H9 (cell line): Measurements from ENCODE around the gene FBXO24. TPM values are rescaled to one million over a fixed set of nuclear protein-coding genes. Genes with fewer than 3 reads are reported as not detected.

ENCODE experiments used
- DNase-seq: peaks from one replicate; pipeline ENCODE4 v3.0.0-alpha.2; 2017
- H2AFZ ChIP-seq: one replicate; pipeline ENCODE4 v1.6.1; 2013; ENCODE audit warnings: mild to moderate bottlenecking, low read length, control low read depth, moderate library complexity
- H2AK5ac ChIP-seq: 2 replicates; pipeline ENCODE4 v1.6.1; 2013; ENCODE audit warnings: low read length, control low read depth, mixed read lengths; ENCODE audit not compliant: insufficient read length
- H2BK120ac ChIP-seq: one replicate; pipeline ENCODE4 v1.6.1; 2013; ENCODE audit warnings: low read depth, mild to moderate bottlenecking, low read length, control low read depth, inconsistent platforms; ENCODE audit not compliant: poor library complexity, severe bottlenecking
- H2BK12ac ChIP-seq: 2 replicates; pipeline ENCODE4 v1.6.1; 2013; ENCODE audit warnings: low read length, control low read depth, mixed read lengths, low read depth; ENCODE audit not compliant: insufficient read length
- H2BK15ac ChIP-seq: 2 replicates; pipeline ENCODE4 v1.6.1; 2013; ENCODE audit warnings: low read depth, low read length, control low read depth
- H2BK20ac ChIP-seq: one replicate; pipeline ENCODE4 v1.6.1; 2013; ENCODE audit warnings: low read depth, mild to moderate bottlenecking, low read length, control low read depth, inconsistent platforms; ENCODE audit not compliant: poor library complexity, severe bottlenecking
- H2BK5ac ChIP-seq: 2 replicates; pipeline ENCODE4 v1.6.1; 2013; ENCODE audit warnings: low read length, control low read depth, mixed read lengths; ENCODE audit not compliant: insufficient read length
- H3K14ac ChIP-seq: 2 replicates; pipeline ENCODE4 v1.6.1; 2013; ENCODE audit warnings: low read length, control low read depth; ENCODE audit not compliant: insufficient read depth
- H3K18ac ChIP-seq: 2 replicates; pipeline ENCODE4 v1.6.1; 2013; ENCODE audit warnings: low read depth, mild to moderate bottlenecking, mixed read lengths, low read length, control low read depth; ENCODE audit not compliant: insufficient read length
- H3K23ac ChIP-seq: 2 replicates; pipeline ENCODE4 v1.6.1; 2013; ENCODE audit warnings: low read length, control low read depth, mixed read lengths, low read depth; ENCODE audit not compliant: insufficient read length
- H3K23me2 ChIP-seq: 2 replicates; pipeline ENCODE4 v1.6.1; 2013; ENCODE audit warnings: low read depth, mild to moderate bottlenecking, mixed read lengths, low read length, control low read depth; ENCODE audit not compliant: insufficient read length, poor library complexity, severe bottlenecking
- H3K27ac ChIP-seq: 2 replicates; pipeline ENCODE4 v1.5.1; 2013; ENCODE audit warnings: low read length, control low read depth, mixed read lengths, low read depth; ENCODE audit not compliant: insufficient read length
- H3K27me3 ChIP-seq: 2 replicates; pipeline ENCODE4 v1.6.1; 2013; ENCODE audit warnings: low read length, control low read depth, inconsistent platforms; ENCODE audit not compliant: insufficient read depth
- H3K4ac ChIP-seq: 2 replicates; pipeline ENCODE4 v1.6.1; 2013; ENCODE audit warnings: low read depth, mild to moderate bottlenecking, control low read depth, inconsistent platforms, low read length, moderate library complexity
- H3K4me1 ChIP-seq: 2 replicates; pipeline ENCODE4 v1.6.1; 2013; ENCODE audit warnings: low read length, control low read depth, inconsistent platforms; ENCODE audit not compliant: insufficient read depth
- H3K4me2 ChIP-seq: 2 replicates; pipeline ENCODE4 v1.6.1; 2013; ENCODE audit warnings: low read length, control low read depth, mixed read lengths; ENCODE audit not compliant: insufficient read length, insufficient read depth
- H3K56ac ChIP-seq: 2 replicates; pipeline ENCODE4 v1.6.1; 2013; ENCODE audit warnings: low read depth, mild to moderate bottlenecking, mixed read lengths, low read length, control low read depth; ENCODE audit not compliant: insufficient read length
- H3K79me1 ChIP-seq: 2 replicates; pipeline ENCODE4 v1.6.1; 2013; ENCODE audit warnings: low read depth, mild to moderate bottlenecking, moderate library complexity, low read length, control low read depth, inconsistent platforms; ENCODE audit not compliant: insufficient read depth, poor library complexity, severe bottlenecking
- H3K79me2 ChIP-seq: 2 replicates; pipeline ENCODE4 v1.6.1; 2013; ENCODE audit warnings: low read length, control low read depth, inconsistent platforms; ENCODE audit not compliant: insufficient read depth
- H3K9ac ChIP-seq: 2 replicates; pipeline ENCODE4 v1.6.1; 2013; ENCODE audit warnings: low read length, control low read depth, mixed read lengths; ENCODE audit not compliant: insufficient read length; ENCODE audit errors: extremely low read depth
- H3K9me3 ChIP-seq: one replicate; pipeline ENCODE4 v1.6.1; 2013; ENCODE audit warnings: low read depth, low read length, inconsistent platforms; ENCODE audit not compliant: control insufficient read depth
- H3T11ph ChIP-seq: one replicate; pipeline ENCODE4 v1.6.1; 2013; ENCODE audit warnings: mild to moderate bottlenecking, low read length, control low read depth, inconsistent platforms
- H4K20me1 ChIP-seq: one replicate; pipeline ENCODE4 v1.6.1; 2013; ENCODE audit not compliant: control insufficient read depth, insufficient read length, insufficient read depth
- H4K5ac ChIP-seq: 2 replicates; pipeline ENCODE4 v1.6.1; 2013; ENCODE audit warnings: low read depth, mild to moderate bottlenecking, mixed read lengths, low read length, control low read depth; ENCODE audit not compliant: insufficient read length
- H4K8ac ChIP-seq: replicated peaks from 2 replicates; pipeline ENCODE4 v1.6.1; 2013; ENCODE audit warnings: low read length, control low read depth, mixed read lengths, low read depth; ENCODE audit not compliant: insufficient read length
- H4K91ac ChIP-seq: 2 replicates; pipeline ENCODE4 v1.6.1; 2013; ENCODE audit warnings: low read depth, mild to moderate bottlenecking, moderate library complexity, mixed read lengths, low read length, control low read depth; ENCODE audit not compliant: insufficient read length
- H3K27ac Mint-ChIP-seq, 3 experiments: 2 replicates in 2 of 3; 3 replicates in 1 of 3; pipeline ENCODE4 v1.8.0; 2020 to 2021; ENCODE audit warnings: mixed read lengths in 3 of 3, mild to moderate bottlenecking in 1 of 3, moderate library complexity in 1 of 3
- H3K27me3 Mint-ChIP-seq: 2 replicates; pipeline ENCODE4 v1.8.0; 2021; ENCODE audit warnings: low read depth, mild to moderate bottlenecking, moderate library complexity, mixed read lengths
- H3K36me3 Mint-ChIP-seq, 3 experiments: 2 replicates in 2 of 3; 3 replicates in 1 of 3; pipeline ENCODE4 v1.8.0; 2020 to 2021; ENCODE audit warnings: low read depth in 3 of 3, mixed read lengths in 3 of 3; ENCODE audit not compliant: insufficient read depth in 1 of 3
- H3K4me1 Mint-ChIP-seq, 2 experiments: 2 replicates each; pipeline ENCODE4 v1.8.0; 2020; ENCODE audit warnings: mixed read lengths in 2 of 2
- H3K4me3 Mint-ChIP-seq, 2 experiments: 2 replicates in 1 of 2; 3 replicates in 1 of 2; pipeline ENCODE4 v1.8.0; 2020 to 2021; ENCODE audit warnings: mild to moderate bottlenecking in 2 of 2, mixed read lengths in 2 of 2, moderate library complexity in 1 of 2
- H3K9me3 Mint-ChIP-seq, 2 experiments: 2 replicates in 1 of 2; 3 replicates in 1 of 2; pipeline ENCODE4 v1.8.0; 2020; ENCODE audit warnings: mild to moderate bottlenecking in 2 of 2, mixed read lengths in 2 of 2, moderate library complexity in 1 of 2
- WGBS: extraction: QIAGEN DNeasy Blood & Tissue Kit; methylation state at CpG from one replicate; pipeline ENCODE4 v1.1.7; 2013; ENCODE audit warnings: missing lambda C conversion rate, low lambda C conversion rate, mixed read lengths; ENCODE audit not compliant: insufficient read length; ENCODE audit errors: extremely low coverage; 5-methylcytosine and 5-hydroxymethylcytosine counted together
- total RNA-seq: library from RNA; stranded (reverse); gene quantifications from 2 replicates; pipeline ENCODE4 v1.2.1, GENCODE V29; 2021
- TF ChIP-seq, protein P1 (sequence below): fragments of 200-600 bp; sonication (generic); conservative IDR thresholded peaks from 3 replicates; pipeline ENCODE4 v1.8.0; 2021; ENCODE audit warnings: antibody characterized with exemption, mild to moderate bottlenecking

Gene FBXO24
- total RNA-seq, 1 experiment from 2014 or later: 0.85 TPM

DNA sequence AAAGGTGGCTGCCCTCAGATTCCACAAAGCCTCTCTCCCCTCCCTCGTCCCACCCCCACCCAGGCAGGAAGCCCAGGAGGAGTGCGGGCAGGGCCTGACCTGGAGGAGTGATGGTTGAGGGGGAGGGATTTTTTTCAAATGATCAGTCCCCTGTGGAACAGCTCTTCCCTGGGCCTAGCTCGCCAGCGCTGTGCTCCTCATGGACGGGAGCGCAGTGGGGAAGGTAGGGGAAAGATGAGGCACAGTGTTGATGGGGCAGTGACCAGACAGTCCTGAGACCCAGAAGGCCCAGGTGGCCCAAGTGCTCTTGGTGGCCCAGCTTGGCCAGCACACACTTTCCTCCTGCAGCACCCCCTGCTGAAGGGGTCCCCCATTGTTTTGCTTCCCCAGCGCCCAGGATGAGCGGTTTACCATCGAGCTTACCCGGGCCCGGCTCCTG is 21.0 kb upstream of the FBXO24 start:
- Mint-ChIP-seq H3K4me1 (peaks cover 18 to 24% of the 10 kb centered on the region in 2 experiments), H3K27me3 (no peaks in the 10 kb centered on the region), H3K9me3 (peaks cover 0 to 2% of the 10 kb centered on the region in 2 experiments; a peak in 1 of 5 replicates), H3K27ac (no peak overlapping the region), H3K4me3 (no peak overlapping the region), H3K36me3 (peaks cover 2 to 5% (median 4%) of the 10 kb centered on the region in 3 experiments; a peak in 3 of 7 replicates)
- Histone ChIP-seq H2BK20ac (no peak overlapping the region), H3T11ph (no peak overlapping the region), H3K79me1 (no peaks in the 10 kb centered on the region), H3K4me1 (peaks cover 4% of the 10 kb centered on the region; the same call in 1 of the 2 replicates), H3K4ac (no peak overlapping the region), H3K18ac (no peak overlapping the region), H3K9me3 (no peaks in the 10 kb centered on the region), H3K4me2 (no peak overlapping the region), H2BK15ac (no peak overlapping the region), H3K23me2 (peaks cover 7% of the 10 kb centered on the region), H2BK5ac (no peak overlapping the region), H2AFZ (no peak overlapping the region), H4K8ac (no peak overlapping the region), H3K23ac (no peak overlapping the region), H3K27me3 (no peaks in the 10 kb centered on the region), H3K14ac (no peak overlapping the region), H3K56ac (no peak overlapping the region), H2AK5ac (no peak overlapping the region), H3K79me2 (no peaks in the 10 kb centered on the region), H4K5ac (no peak overlapping the region), H4K91ac (no peak overlapping the region), H2BK120ac (no peak overlapping the region), H3K27ac (no peak overlapping the region), H4K20me1 (no peaks in the 10 kb centered on the region), H2BK12ac (no peak overlapping the region), H3K9ac (no peak overlapping the region)
- DNase-seq: no peak
- TF ChIP-seq, protein P1, sequence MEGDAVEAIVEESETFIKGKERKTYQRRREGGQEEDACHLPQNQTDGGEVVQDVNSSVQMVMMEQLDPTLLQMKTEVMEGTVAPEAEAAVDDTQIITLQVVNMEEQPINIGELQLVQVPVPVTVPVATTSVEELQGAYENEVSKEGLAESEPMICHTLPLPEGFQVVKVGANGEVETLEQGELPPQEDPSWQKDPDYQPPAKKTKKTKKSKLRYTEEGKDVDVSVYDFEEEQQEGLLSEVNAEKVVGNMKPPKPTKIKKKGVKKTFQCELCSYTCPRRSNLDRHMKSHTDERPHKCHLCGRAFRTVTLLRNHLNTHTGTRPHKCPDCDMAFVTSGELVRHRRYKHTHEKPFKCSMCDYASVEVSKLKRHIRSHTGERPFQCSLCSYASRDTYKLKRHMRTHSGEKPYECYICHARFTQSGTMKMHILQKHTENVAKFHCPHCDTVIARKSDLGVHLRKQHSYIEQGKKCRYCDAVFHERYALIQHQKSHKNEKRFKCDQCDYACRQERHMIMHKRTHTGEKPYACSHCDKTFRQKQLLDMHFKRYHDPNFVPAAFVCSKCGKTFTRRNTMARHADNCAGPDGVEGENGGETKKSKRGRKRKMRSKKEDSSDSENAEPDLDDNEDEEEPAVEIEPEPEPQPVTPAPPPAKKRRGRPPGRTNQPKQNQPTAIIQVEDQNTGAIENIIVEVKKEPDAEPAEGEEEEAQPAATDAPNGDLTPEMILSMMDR: no peak
- no CpG with 5 or more reads among the region's 11 CpGs for WGBS
